ENCODE measurements around the gene OPTC.
"Not testable (repeated sequence)": the region's sequence is repeated elsewhere in the genome, so short reads cannot be mapped to it uniquely, and the experiment has no call there.

The OPTC gene, protein sequence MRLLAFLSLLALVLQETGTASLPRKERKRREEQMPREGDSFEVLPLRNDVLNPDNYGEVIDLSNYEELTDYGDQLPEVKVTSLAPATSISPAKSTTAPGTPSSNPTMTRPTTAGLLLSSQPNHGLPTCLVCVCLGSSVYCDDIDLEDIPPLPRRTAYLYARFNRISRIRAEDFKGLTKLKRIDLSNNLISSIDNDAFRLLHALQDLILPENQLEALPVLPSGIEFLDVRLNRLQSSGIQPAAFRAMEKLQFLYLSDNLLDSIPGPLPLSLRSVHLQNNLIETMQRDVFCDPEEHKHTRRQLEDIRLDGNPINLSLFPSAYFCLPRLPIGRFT

DNA sequence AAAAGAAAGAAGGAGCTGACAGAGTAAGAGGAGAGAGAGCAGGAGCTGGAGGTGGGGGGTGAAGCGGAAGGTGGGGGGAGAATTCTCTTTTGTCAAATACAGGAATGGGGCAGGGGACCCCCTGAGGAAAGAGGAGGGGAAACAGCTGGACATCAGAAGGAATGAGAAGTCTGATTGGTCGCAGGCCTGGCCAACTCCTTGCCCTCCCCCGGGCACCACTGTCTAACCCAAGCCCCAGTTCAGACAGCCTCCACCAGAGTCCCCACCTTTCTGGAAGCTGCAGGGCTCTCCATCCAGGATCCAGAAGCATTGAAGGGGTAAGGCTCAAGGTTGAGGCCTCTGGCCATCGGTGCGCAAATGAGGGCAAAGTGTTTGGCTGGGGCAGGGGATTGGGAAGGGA lies at the start of gene OPTC:
Gene OPTC, plus strand, starts transcription at position 253 of the 400 bp plus-strand sequence. CDS start 1,853 bp downstream, outside the sequence.
- TF ChIP-seq, protein P1, sequence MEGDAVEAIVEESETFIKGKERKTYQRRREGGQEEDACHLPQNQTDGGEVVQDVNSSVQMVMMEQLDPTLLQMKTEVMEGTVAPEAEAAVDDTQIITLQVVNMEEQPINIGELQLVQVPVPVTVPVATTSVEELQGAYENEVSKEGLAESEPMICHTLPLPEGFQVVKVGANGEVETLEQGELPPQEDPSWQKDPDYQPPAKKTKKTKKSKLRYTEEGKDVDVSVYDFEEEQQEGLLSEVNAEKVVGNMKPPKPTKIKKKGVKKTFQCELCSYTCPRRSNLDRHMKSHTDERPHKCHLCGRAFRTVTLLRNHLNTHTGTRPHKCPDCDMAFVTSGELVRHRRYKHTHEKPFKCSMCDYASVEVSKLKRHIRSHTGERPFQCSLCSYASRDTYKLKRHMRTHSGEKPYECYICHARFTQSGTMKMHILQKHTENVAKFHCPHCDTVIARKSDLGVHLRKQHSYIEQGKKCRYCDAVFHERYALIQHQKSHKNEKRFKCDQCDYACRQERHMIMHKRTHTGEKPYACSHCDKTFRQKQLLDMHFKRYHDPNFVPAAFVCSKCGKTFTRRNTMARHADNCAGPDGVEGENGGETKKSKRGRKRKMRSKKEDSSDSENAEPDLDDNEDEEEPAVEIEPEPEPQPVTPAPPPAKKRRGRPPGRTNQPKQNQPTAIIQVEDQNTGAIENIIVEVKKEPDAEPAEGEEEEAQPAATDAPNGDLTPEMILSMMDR (IDR thresholded peaks at IDR 0.05; ENCODE audit: low read depth, low read length), result no peak
- no peak for DNase-seq (ENCODE audit: extremely low read depth, low read depth)

DNA sequence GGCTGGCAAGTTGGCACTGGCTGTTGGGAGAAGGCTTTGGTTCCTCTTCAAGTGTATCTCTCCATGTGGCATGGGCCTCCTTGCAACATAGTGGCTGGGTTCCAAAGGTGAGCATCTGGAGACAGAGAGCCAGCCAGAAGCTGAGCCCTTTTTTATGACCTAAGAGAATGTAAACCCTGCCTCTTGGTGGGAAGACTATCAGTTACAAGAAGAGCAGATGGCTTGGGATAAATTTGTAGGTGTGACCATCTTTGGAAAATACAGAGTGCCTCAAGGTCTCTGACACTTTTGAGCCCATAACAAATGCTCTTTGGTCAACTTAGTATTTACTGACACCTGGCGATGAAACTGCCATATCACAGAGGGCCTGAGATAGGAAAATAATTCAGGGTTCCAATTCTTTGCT lies 49.8 kb upstream of the OPTC start:
- TF ChIP-seq, protein P1 (IDR thresholded peaks at IDR 0.05; ENCODE audit: low read depth, low read length), result no peak
- no peak for DNase-seq (ENCODE audit: extremely low read depth, low read depth)

DNA sequence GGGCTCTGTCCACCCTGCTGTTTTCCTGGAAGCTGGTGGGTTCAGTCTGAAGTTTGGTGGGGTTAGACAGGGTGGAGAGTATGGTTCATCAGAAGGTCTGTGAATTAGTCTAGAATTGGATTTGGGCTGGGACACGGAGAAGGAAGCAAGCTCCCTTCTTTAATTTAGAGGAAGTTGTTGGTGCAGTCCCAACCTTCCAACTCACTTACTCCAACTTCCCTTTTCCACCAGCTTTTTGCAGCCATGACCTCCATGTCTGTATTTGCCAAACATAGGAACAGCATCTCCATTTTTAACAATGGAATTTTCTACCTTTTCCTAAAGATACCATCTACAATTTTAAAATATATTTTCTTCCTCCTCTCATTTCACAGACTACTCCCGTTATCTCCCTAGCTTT lies 46.8 kb upstream of the OPTC start:
- no peak for DNase-seq (ENCODE audit: extremely low read depth, low read depth)
- TF ChIP-seq, protein P1 (IDR thresholded peaks at IDR 0.05; ENCODE audit: low read depth, low read length), result no peak

DNA sequence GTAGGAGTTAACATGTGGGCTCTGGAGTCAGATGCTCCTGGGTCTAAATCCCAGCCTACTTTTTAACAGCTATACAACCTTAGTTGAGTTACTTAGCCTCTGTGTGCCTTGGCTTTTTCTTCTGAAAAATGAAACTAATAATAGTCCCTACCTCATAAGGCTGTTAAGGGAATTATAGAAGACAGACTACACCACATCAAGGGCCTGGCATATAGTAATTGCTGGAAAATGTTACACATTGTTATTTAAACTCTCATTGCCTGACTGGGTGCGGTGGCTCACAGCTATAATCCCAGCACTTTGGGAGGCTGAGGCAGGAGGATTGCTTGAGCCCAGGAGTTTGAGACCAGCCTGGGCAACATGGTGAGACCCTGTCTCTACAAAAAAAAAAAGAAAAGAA lies 46.4 kb upstream of the OPTC start:
- DNase-seq (ENCODE audit: extremely low read depth, low read depth), result not testable (repeated sequence)

DNA sequence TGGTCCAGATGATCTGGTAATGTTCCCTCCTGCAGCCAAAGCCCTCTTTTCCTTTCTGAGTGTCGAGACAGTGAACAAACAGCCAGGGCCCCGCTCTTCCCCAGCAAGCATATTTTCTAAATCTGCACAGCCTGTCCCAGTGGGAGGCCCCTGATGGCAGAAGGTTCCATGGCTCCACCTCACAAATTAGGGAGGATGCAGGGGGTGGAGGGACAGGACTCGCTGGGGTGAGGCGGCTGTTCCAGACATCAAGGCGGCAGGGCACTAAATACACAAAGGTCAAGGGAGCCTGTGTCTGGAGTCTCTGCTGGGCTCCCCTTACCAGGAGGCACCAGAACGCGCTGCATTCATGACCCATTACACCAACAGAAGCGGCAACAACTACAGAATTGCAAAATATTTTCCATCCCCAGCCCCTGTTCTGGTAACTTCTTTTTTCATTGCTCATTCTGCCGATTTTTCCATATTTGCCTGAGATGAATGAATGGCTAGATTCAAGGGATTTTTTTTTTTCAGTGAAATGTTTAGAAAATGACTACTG lies 45.4 kb upstream of the OPTC start:
- TF ChIP-seq, protein P1 (IDR thresholded peaks at IDR 0.05; ENCODE audit: low read depth, low read length), result no peak
- DNase-seq (ENCODE audit: extremely low read depth, low read depth), result no peak

DNA sequence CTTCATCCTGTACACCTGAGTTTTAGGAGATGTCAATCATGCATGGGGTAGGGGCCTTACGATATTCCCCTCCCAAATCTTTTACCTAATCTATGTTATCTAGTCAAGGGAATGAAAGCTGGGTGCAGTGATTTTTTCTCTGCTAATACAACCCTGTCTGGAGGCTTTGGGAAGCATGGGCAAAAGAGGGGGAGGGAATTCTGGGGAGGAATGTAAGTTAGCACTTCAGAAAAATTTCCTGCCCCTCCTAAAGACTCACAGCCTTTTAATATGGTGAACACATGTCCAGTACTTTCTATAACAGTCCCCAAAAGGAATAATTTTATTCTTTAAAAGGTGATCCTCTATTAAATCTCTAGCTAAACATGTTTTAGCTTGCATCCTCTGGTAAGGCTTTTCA lies 44.0 kb upstream of the OPTC start:
- TF ChIP-seq, protein P1 (IDR thresholded peaks at IDR 0.05; ENCODE audit: low read depth, low read length), result no peak
- DNase-seq (ENCODE audit: extremely low read depth, low read depth), result no peak

DNA sequence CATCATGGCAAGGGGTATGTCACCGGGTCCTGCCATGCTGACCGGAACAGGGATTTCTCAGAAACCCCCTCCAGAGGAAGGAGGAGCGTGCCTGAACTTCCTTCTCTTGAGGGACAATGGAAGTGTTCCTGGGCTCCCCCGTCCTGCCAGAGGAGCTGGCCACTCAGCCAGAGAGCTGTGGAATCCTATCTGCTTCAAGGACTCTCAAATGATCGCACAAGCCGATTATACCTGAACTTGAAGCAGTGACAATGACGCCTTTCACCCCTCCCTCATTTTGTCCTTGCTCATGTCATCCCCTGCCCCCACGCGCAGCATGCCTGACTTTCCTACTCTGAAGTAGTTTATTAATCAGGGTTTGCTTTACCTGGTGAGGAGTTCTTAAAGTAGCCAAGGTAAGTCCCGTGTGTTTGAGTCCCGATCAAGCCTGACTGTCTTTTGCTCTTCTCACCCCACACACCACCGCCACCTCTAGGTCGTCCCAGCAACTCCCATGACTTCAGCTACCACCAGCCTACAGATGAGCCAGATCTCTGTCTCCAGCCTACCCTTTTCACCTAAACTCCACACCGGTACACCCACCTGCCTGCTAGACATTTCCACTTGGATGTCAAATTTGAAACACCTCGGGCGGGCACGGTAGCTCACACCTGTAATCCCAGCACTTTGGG lies 43.3 kb upstream of the OPTC start:
- TF ChIP-seq, protein P1 (IDR thresholded peaks at IDR 0.05; ENCODE audit: low read depth, low read length), result no peak
- no peak for DNase-seq (ENCODE audit: extremely low read depth, low read depth)

Data from AG09319 (cell line).